GM12878 (cell line): ENCODE results near the gene JMJD7. TPM values are rescaled to one million over a fixed set of nuclear protein-coding genes. Genes with fewer than 3 reads are reported as not detected.

ENCODE experiments used
- BCL11A ChIP-seq: IDR thresholded peaks from 2 replicates; pipeline ENCODE4 v1.6.1; 2011; ENCODE audit warnings: low read depth, low read length
- HDGF ChIP-seq: fragments of 450-650 bp; IDR thresholded peaks from 2 replicates; pipeline ENCODE4 v1.6.1; 2016; ENCODE audit warnings: antibody characterized with exemption
- RELA ChIP-seq: fragments of 450-650 bp; IDR thresholded peaks from 2 replicates; pipeline ENCODE4 v1.8.0; 2014; ENCODE audit warnings: borderline replicate concordance; ENCODE audit not compliant: partially characterized antibody
- RUNX3 ChIP-seq: IDR thresholded peaks from 2 replicates; pipeline ENCODE4 v1.6.1; 2012; ENCODE audit warnings: low read length, inconsistent platforms
- SPI1 ChIP-seq: IDR thresholded peaks from 2 replicates; pipeline ENCODE4 v1.6.1; 2011; ENCODE audit warnings: low read depth, mild to moderate bottlenecking, low read length, moderate library complexity, borderline replicate concordance; ENCODE audit not compliant: insufficient read depth
- polyA plus RNA-seq, 11 experiments: library from polyadenylated mRNA; depleted of rRNA in 4 of 11; unstranded in 6 of 11; stranded (reverse) in 5 of 11; fragments of >200 nt; fragmentation: Nextera tagmentation in 4 of 11; fragmentation: Illumina TruSeq in 1 of 11; extraction: Ambion mirVana in 4 of 11; extraction: Trizol in 1 of 11; gene quantifications; 1 replicate in 1 of 11; 2 replicates in 10 of 11; pipeline versions ENCODE4 v1.2.1 to v1.2.3, GENCODE V29; 2011 to 2016; ENCODE audit warnings: inconsistent platforms in 2 of 11, missing spikeins in 2 of 11, low read depth in 1 of 11
- total RNA-seq, 4 experiments: library from RNA; depleted of rRNA in 3 of 4; stranded (reverse); fragments of >200 nt in 3 of 4; fragmentation: Illumina TruSeq in 1 of 4; extraction: Trizol in 1 of 4; gene quantifications; 2 replicates each; pipeline versions ENCODE4 v1.2.1 to v1.2.3, GENCODE V29; 2013 to 2021
- TF ChIP-seq, protein P1 (sequence below): fragments of 450-650 bp; IDR thresholded peaks from 2 replicates; pipeline ENCODE4 v1.6.1; 2018; ENCODE audit warnings: borderline replicate concordance, mild to moderate bottlenecking; ENCODE audit not compliant: partially characterized antibody
- TF ChIP-seq, protein P2 (sequence below): fragments of 450-650 bp; IDR thresholded peaks from 2 replicates; pipeline ENCODE4 v1.6.1; 2018; ENCODE audit warnings: mild to moderate bottlenecking, low read depth, moderate library complexity; ENCODE audit not compliant: partially characterized antibody
- TF ChIP-seq, protein P3 (sequence below): IDR thresholded peaks from 2 replicates; pipeline ENCODE4 v1.6.1; 2012; ENCODE audit warnings: low read depth, low read length, improper control_type of control experiment

JMJD7 gene
- total and polyA plus RNA-seq, 10 of the 15 experiments (the other 5 are each of a cell fraction or from before 2014, with no cell fraction given): 0.79 to 12.2 (median 6.5) TPM

DNA sequence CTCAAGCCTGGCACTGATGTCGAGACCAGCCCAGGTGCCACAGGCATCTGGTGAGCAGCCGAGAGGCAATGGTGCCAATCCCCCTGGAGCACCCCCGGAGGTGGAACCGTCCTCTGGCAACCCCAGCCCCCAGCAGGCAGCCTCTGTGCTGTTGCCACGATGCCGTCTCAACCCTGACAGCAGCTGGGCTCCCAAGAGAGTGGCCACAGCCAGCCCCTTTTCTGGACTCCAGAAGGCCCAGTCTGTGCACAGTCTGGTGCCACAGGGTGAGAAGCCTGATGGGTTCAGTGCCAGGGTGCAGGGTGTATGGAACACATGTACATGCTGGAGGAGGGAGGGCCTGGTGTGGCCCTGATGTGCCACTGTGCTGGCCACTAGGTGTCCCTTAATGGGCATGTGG lies 4.9 kb upstream of the JMJD7 start (continued):
- TF ChIP-seq, protein P1, sequence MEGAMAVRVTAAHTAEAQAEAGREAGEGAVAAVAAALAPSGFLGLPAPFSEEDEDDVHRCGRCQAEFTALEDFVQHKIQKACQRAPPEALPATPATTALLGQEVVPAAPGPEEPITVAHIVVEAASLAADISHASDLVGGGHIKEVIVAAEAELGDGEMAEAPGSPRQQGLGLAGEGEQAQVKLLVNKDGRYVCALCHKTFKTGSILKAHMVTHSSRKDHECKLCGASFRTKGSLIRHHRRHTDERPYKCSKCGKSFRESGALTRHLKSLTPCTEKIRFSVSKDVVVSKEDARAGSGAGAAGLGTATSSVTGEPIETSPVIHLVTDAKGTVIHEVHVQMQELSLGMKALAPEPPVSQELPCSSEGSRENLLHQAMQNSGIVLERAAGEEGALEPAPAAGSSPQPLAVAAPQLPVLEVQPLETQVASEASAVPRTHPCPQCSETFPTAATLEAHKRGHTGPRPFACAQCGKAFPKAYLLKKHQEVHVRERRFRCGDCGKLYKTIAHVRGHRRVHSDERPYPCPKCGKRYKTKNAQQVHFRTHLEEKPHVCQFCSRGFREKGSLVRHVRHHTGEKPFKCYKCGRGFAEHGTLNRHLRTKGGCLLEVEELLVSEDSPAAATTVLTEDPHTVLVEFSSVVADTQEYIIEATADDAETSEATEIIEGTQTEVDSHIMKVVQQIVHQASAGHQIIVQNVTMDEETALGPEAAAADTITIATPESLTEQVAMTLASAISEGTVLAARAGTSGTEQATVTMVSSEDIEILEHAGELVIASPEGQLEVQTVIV: no peak
- TF ChIP-seq BCL11A (no peak), SPI1 (no peak), HDGF (no peak), RUNX3 (no peak), RELA (no peak)
- TF ChIP-seq, protein P2, sequence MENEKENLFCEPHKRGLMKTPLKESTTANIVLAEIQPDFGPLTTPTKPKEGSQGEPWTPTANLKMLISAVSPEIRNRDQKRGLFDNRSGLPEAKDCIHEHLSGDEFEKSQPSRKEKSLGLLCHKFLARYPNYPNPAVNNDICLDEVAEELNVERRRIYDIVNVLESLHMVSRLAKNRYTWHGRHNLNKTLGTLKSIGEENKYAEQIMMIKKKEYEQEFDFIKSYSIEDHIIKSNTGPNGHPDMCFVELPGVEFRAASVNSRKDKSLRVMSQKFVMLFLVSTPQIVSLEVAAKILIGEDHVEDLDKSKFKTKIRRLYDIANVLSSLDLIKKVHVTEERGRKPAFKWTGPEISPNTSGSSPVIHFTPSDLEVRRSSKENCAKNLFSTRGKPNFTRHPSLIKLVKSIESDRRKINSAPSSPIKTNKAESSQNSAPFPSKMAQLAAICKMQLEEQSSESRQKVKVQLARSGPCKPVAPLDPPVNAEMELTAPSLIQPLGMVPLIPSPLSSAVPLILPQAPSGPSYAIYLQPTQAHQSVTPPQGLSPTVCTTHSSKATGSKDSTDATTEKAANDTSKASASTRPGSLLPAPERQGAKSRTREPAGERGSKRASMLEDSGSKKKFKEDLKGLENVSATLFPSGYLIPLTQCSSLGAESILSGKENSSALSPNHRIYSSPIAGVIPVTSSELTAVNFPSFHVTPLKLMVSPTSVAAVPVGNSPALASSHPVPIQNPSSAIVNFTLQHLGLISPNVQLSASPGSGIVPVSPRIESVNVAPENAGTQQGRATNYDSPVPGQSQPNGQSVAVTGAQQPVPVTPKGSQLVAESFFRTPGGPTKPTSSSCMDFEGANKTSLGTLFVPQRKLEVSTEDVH: no peak
- TF ChIP-seq, protein P3, sequence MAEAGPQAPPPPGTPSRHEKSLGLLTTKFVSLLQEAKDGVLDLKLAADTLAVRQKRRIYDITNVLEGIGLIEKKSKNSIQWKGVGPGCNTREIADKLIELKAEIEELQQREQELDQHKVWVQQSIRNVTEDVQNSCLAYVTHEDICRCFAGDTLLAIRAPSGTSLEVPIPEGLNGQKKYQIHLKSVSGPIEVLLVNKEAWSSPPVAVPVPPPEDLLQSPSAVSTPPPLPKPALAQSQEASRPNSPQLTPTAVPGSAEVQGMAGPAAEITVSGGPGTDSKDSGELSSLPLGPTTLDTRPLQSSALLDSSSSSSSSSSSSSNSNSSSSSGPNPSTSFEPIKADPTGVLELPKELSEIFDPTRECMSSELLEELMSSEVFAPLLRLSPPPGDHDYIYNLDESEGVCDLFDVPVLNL: no peak
